Keratinocyte (primary cell): ENCODE results near the gene CAMKK2. TPM values are rescaled to one million over a fixed set of nuclear protein-coding genes. Genes with fewer than 3 reads are reported as not detected.
"Not testable (repeated sequence)": the region's sequence is repeated elsewhere in the genome, so short reads cannot be mapped to it uniquely, and the experiment has no call there.

Experiments
- DNase-seq: peaks from one replicate; pipeline ENCODE4 v3.0.0-alpha.2; 2011; ENCODE audit warnings: low read depth, missing footprints, low spot score
- FAIRE-seq: peaks from 2 replicates; lab custom pipeline; 2011; peaks lifted over from hg19 to GRCh38; lab: Jason Lieb, UNC
- H2AFZ ChIP-seq: 2 replicates; pipeline ENCODE4 v1.6.0; 2012; ENCODE audit warnings: low read length, control low read depth, inconsistent platforms; ENCODE audit not compliant: control insufficient read depth
- H3K27ac ChIP-seq: 2 replicates; pipeline ENCODE4 v1.5.1; 2011; ENCODE audit warnings: low read length; ENCODE audit not compliant: control insufficient read depth, insufficient read depth
- H3K27me3 ChIP-seq: 3 replicates; pipeline ENCODE4 v1.6.0; 2011; ENCODE audit warnings: low read length; ENCODE audit not compliant: control insufficient read depth, insufficient read depth; ENCODE audit errors: extremely low read depth
- H3K36me3 ChIP-seq, 2 experiments: 2 replicates in 1 of 2; 3 replicates in 1 of 2; pipeline ENCODE4 v1.5.1; 2011; ENCODE audit warnings: low read length in 2 of 2, mild to moderate bottlenecking in 1 of 2; ENCODE audit not compliant: control insufficient read depth in 2 of 2, insufficient read depth in 2 of 2; ENCODE audit errors: extremely low read depth in 1 of 2
- H3K4me1 ChIP-seq: 3 replicates; pipeline ENCODE4 v1.5.1; 2011; ENCODE audit warnings: low read length; ENCODE audit not compliant: control insufficient read depth, insufficient read depth; ENCODE audit errors: extremely low read depth
- H3K4me2 ChIP-seq: 3 replicates; pipeline ENCODE4 v1.6.0; 2011; ENCODE audit warnings: low read depth, low read length; ENCODE audit not compliant: control insufficient read depth, insufficient read depth; ENCODE audit errors: extremely low read depth
- H3K4me3 ChIP-seq, 3 experiments: fragments of 200-600 bp in 1 of 3; sonication (generic) in 1 of 3; 2 replicates in 2 of 3; 3 replicates in 1 of 3; pipeline ENCODE4 v1.5.1; 2011 to 2016; ENCODE audit warnings: low read length in 3 of 3, mild to moderate bottlenecking in 3 of 3, control low read depth in 2 of 3, inconsistent platforms in 1 of 3, low read depth in 1 of 3, mixed read lengths in 1 of 3, mixed run types in 1 of 3, moderate library complexity in 1 of 3; ENCODE audit not compliant: control insufficient read depth in 2 of 3, insufficient read depth in 2 of 3; ENCODE audit errors: extremely low read depth in 1 of 3
- H3K79me2 ChIP-seq: 2 replicates; pipeline ENCODE4 v1.6.0; 2012; ENCODE audit warnings: low read length; ENCODE audit not compliant: control insufficient read depth, insufficient read depth
- H3K9ac ChIP-seq: 3 replicates; pipeline ENCODE4 v1.6.0; 2011; ENCODE audit warnings: low read length; ENCODE audit not compliant: control insufficient read depth, insufficient read depth; ENCODE audit errors: extremely low read depth
- H3K9me1 ChIP-seq: 3 replicates; pipeline ENCODE4 v1.6.0; 2011; ENCODE audit warnings: low read length; ENCODE audit not compliant: control insufficient read depth, insufficient read depth; ENCODE audit errors: extremely low read depth
- H3K9me3 ChIP-seq: 2 replicates; pipeline ENCODE4 v1.5.1; 2012; ENCODE audit warnings: low read depth, low read length; ENCODE audit not compliant: control insufficient read depth
- H4K20me1 ChIP-seq: 3 replicates; pipeline ENCODE4 v1.6.0; 2011; ENCODE audit warnings: low read length; ENCODE audit not compliant: control insufficient read depth, insufficient read depth; ENCODE audit errors: extremely low read depth
- EZH2 ChIP-seq: IDR thresholded peaks from one replicate; pipeline ENCODE4 v1.6.1; 2012; ENCODE audit warnings: inconsistent platforms, mild to moderate bottlenecking, low read length, moderate library complexity
- dilution Hi-C: fragments of 300-500 bp; cut with MboI; formaldehyde crosslinking; loops from one replicate; pipeline ENCODE4 v1.7.0; 2020; ENCODE audit warnings: low sequenced_read_pairs; ENCODE audit not compliant: extremely low pct_ligation_motif_present
- polyA plus RNA-seq, 5 experiments: library from polyadenylated mRNA; depleted of rRNA in 3 of 5; stranded (reverse) in 3 of 5; stranded (forward) in 1 of 5; unstranded in 1 of 5; fragments of >200 nt; gene quantifications; 1 replicate in 1 of 5; 2 replicates in 3 of 5; 3 replicates in 1 of 5; pipeline versions ENCODE4 v1.2.1 to v1.2.3, GENCODE V29; 2011 to 2012; ENCODE audit warnings: missing spikeins in 2 of 5, low read depth in 1 of 5, low replicate concordance in 1 of 5
- TF ChIP-seq, protein P1 (sequence below), 3 experiments: IDR thresholded peaks in 1 of 3; conservative IDR thresholded peaks in 1 of 3; optimal IDR thresholded peaks in 1 of 3; 2 replicates in 2 of 3; 3 replicates in 1 of 3; pipeline versions ENCODE3 to v1.5.1; 2011; ENCODE audit warnings: low read length in 3 of 3, mild to moderate bottlenecking in 3 of 3, moderate library complexity in 2 of 3, control low read depth in 1 of 3, inconsistent platforms in 1 of 3; ENCODE audit not compliant: insufficient read depth in 2 of 3; ENCODE audit errors: extremely low read depth in 1 of 3

CAMKK2 gene
- polyA plus RNA-seq, 1 donor (not counting 4 experiments of a cell fraction or from before 2014, with no cell fraction given), result 18.6 TPM

DNA sequence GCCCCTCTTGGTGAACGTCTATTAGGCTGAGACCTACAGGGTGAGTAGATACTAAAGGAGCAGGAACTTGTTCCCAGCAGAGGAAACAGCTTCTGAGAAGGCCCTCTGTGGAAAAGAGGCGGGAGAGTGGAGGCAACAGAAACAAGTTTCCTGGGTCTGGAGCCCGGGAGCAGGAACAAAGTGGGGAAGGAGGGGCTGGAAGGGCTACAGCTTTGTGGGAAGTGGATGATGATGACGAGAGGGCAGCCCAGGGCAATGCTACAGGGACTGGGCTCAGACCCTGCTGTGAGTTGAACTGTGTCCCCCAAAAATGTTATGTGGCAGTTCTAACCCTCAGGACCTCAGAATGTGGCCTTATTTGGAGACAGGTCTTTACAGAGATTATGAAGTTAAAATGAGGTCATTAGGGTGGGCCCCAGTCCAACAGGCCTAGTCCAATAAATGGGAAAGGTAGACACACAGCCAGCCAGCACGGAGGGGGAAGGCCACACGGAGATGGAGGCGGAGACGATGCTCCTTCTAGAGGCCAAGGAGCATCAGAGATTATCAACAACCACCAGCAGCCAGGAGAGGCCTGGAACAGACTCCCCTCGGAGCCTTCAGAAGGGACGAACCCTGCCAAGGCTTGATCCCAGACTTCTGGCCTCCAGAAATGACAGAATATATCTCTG, 14.3 kb downstream of the CAMKK2 start:
- dilution Hi-C loops, result no loop called here
- H3K9me1 ChIP-seq, result no peaks in the 10 kb centered on the region
- H3K27ac ChIP-seq, result no peak overlapping the region
- no peak overlapping the region for H2AFZ ChIP-seq
- TF ChIP-seq EZH2, result no peak
- TF ChIP-seq, protein P1, sequence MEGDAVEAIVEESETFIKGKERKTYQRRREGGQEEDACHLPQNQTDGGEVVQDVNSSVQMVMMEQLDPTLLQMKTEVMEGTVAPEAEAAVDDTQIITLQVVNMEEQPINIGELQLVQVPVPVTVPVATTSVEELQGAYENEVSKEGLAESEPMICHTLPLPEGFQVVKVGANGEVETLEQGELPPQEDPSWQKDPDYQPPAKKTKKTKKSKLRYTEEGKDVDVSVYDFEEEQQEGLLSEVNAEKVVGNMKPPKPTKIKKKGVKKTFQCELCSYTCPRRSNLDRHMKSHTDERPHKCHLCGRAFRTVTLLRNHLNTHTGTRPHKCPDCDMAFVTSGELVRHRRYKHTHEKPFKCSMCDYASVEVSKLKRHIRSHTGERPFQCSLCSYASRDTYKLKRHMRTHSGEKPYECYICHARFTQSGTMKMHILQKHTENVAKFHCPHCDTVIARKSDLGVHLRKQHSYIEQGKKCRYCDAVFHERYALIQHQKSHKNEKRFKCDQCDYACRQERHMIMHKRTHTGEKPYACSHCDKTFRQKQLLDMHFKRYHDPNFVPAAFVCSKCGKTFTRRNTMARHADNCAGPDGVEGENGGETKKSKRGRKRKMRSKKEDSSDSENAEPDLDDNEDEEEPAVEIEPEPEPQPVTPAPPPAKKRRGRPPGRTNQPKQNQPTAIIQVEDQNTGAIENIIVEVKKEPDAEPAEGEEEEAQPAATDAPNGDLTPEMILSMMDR (optimal IDR thresholded peaks at IDR 0.05 in 1 of 3, IDR thresholded peaks at IDR 0.05 in 1 of 3, conservative IDR thresholded peaks at IDR 0.05 in 1 of 3; ENCODE audit: extremely low read depth in 1 of 3, insufficient read depth in 2 of 3, low read length in 3 of 3), result no peak
- H3K9ac ChIP-seq, result no peak overlapping the region
- FAIRE-seq (no peak), DNase-seq (no peak)
- H3K9me3 ChIP-seq, result no peaks in the 10 kb centered on the region
- peaks cover 3% of the 10 kb centered on the region for H3K4me1 ChIP-seq
- no peaks in the 10 kb centered on the region for H3K27me3 ChIP-seq
- H3K4me2 ChIP-seq, result no peak overlapping the region
- peaks cover 0 to 5% of the 10 kb centered on the region in 2 experiments for H3K36me3 ChIP-seq
- no peaks in the 10 kb centered on the region for H4K20me1 ChIP-seq
- no peaks in the 10 kb centered on the region for H3K79me2 ChIP-seq
- no peak overlapping the region for H3K4me3 ChIP-seq

DNA sequence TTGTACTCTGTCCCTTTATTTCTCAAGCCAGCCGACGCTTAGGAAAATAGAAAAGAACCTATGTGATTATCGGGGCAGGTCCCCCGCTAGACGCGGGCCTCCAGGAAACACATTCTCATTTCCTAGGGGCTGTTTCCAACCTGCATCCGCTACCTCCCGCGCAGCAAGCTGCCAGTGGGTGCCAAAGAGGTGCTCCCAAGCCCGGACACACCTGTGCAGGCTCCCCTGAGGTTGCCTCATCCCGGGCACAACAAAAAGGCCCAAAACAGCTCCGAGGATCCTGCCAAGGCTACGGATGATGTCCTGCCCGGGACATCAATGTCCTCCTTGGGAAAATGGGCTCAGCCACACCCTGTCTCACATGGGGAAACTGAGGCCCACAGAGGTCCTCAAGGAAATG, 15.4 kb downstream of the CAMKK2 start:
- not testable (repeated sequence) for H2AFZ ChIP-seq

DNA sequence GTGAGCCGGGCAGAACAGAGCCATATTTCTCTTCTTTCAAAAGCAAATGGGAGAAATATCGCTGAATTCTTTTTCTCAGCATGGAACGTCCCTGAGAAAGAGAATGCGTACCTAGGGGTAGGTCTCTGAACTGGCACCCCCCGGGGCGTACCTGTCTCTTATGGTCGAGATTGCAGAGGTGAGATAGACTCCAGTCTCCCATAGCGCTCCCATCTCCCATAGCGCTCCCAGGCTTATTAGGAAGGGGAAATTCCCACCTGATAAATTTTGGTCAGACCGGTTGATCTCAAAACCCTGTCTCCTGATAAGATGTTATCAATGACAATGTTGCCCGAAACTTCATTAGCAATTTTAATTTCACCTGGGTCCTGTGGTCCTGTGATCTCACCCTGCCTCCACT, 16.0 kb downstream of the CAMKK2 start:
- H3K9ac ChIP-seq, H3K27ac ChIP-seq, H3K79me2 ChIP-seq, H3K36me3 ChIP-seq, FAIRE-seq, H3K4me2 ChIP-seq, H3K9me3 ChIP-seq, H3K9me1 ChIP-seq, H3K27me3 ChIP-seq, DNase-seq, H2AFZ ChIP-seq, dilution Hi-C loops, H4K20me1 ChIP-seq, H3K4me3 ChIP-seq: not testable (repeated sequence)
- H3K4me1 ChIP-seq, result peaks cover 11% of the 10 kb centered on the region

More for the DNA sequence above, 15.4 kb downstream of the CAMKK2 start:
- FAIRE-seq, H3K79me2 ChIP-seq, H3K27ac ChIP-seq, H3K4me2 ChIP-seq, dilution Hi-C loops, H3K9ac ChIP-seq, H3K9me3 ChIP-seq, H3K27me3 ChIP-seq, DNase-seq, H3K9me1 ChIP-seq, H3K36me3 ChIP-seq, H4K20me1 ChIP-seq, H3K4me3 ChIP-seq: not testable (repeated sequence)
- H3K4me1 ChIP-seq, result peaks cover 11% of the 10 kb centered on the region
